HepG2 (cell line): ENCODE data around the gene DLX5. TPM values are rescaled to one million over a fixed set of nuclear protein-coding genes. Genes with fewer than 3 reads are reported as not detected.
A peak's percentile ranks its signal among the peaks of the same experiment; 100 is the strongest.

ENCODE experiments used
- ATF7-NPFF ChIP-seq: sonication (generic); formaldehyde crosslinking; IDR thresholded peaks from 2 replicates; pipeline ENCODE4 v1.8.1; 2023; ENCODE audit warnings: mild to moderate bottlenecking, low read depth, missing genetic modification reagents, moderate library complexity
- DMAP1 ChIP-seq: IDR thresholded peaks from 2 replicates; pipeline ENCODE4 v1.6.1; 2016
- DNMT3B ChIP-seq: conservative IDR thresholded peaks from 2 replicates; pipeline ENCODE4 v1.6.1; 2016; ENCODE audit warnings: missing biosample characterization, control low read depth
- DZIP1 ChIP-seq: sonication (generic); formaldehyde crosslinking; IDR thresholded peaks from 2 replicates; pipeline ENCODE4 v1.5.0; 2020; ENCODE audit warnings: mild to moderate bottlenecking, missing genetic modification reagents
- ELK4 ChIP-seq: sonication (generic); formaldehyde crosslinking; IDR thresholded peaks from 2 replicates; pipeline ENCODE4 v1.9.0; 2021; ENCODE audit warnings: missing genetic modification reagents, borderline replicate concordance
- ESRRA ChIP-seq: sonication (generic); formaldehyde crosslinking; IDR thresholded peaks from 2 replicates; pipeline ENCODE4 v1.5.1; 2020; ENCODE audit warnings: mild to moderate bottlenecking, low read depth, missing genetic modification reagents
- HMGA1 ChIP-seq: sonication (generic); formaldehyde crosslinking; conservative IDR thresholded peaks from 2 replicates; pipeline ENCODE4 v1.4.0; 2020; ENCODE audit warnings: missing genetic modification reagents
- HMGXB4 ChIP-seq, 2 experiments: sonication (generic) in 1 of 2; formaldehyde crosslinking in 1 of 2; IDR thresholded peaks; 2 replicates each; pipeline versions ENCODE4 v1.4.0 to v1.6.1; 2018 to 2020; ENCODE audit warnings: missing genetic modification reagents in 2 of 2, borderline replicate concordance in 1 of 2, low read depth in 1 of 2, mild to moderate bottlenecking in 1 of 2, missing biosample characterization in 1 of 2
- MYC ChIP-seq: sonication (generic); formaldehyde crosslinking; IDR thresholded peaks from 2 replicates; pipeline ENCODE4 v1.9.0; 2021; ENCODE audit warnings: missing genetic modification reagents, borderline replicate concordance
- MYPOP ChIP-seq: sonication (generic); formaldehyde crosslinking; IDR thresholded peaks from 2 replicates; pipeline ENCODE4 v1.8.1; 2023; ENCODE audit warnings: mild to moderate bottlenecking, moderate library complexity, missing genetic modification reagents
- NFKB2 ChIP-seq: sonication (generic); formaldehyde crosslinking; IDR thresholded peaks from 2 replicates; pipeline ENCODE4 v1.4.0; 2020; ENCODE audit warnings: missing genetic modification reagents, borderline replicate concordance
- PHF20 ChIP-seq: sonication (generic); formaldehyde crosslinking; IDR thresholded peaks from 2 replicates; pipeline ENCODE4 v1.5.0; 2020; ENCODE audit warnings: mild to moderate bottlenecking, missing genetic modification reagents
- PHF8 ChIP-seq: sonication (generic); formaldehyde crosslinking; IDR thresholded peaks from 2 replicates; pipeline ENCODE4 v1.5.0; 2020; ENCODE audit warnings: missing genetic modification reagents
- PLSCR1 ChIP-seq: sonication (generic); formaldehyde crosslinking; IDR thresholded peaks from 2 replicates; pipeline ENCODE4 v1.5.0; 2020; ENCODE audit warnings: missing genetic modification reagents, mild to moderate bottlenecking, borderline replicate concordance
- SPEN ChIP-seq: sonication (generic); formaldehyde crosslinking; IDR thresholded peaks from 2 replicates; pipeline ENCODE4 v1.5.1; 2020; ENCODE audit warnings: low read depth, mild to moderate bottlenecking, missing genetic modification reagents
- SRSF1 ChIP-seq: fragments of 200-400 bp; formaldehyde crosslinking; optimal IDR thresholded peaks from 2 replicates; pipeline ENCODE3; 2017; ENCODE audit warnings: mild to moderate bottlenecking, low read depth, low read length, moderate library complexity
- TCF7 ChIP-seq: sonication (generic); IDR thresholded peaks from 2 replicates; pipeline ENCODE4 v1.6.1; 2016; ENCODE audit warnings: antibody characterized with exemption, low read depth
- TGIF2 ChIP-seq: IDR thresholded peaks from 2 replicates; pipeline ENCODE4 v1.6.1; 2016; ENCODE audit warnings: control low read depth, missing compliant biosample characterization
- ZNF160 ChIP-seq: sonication (generic); formaldehyde crosslinking; IDR thresholded peaks from 2 replicates; pipeline ENCODE4 v1.8.0; 2022; ENCODE audit warnings: mild to moderate bottlenecking, inconsistent platforms, missing genetic modification reagents
- ZNF274 ChIP-seq: sonication (generic); formaldehyde crosslinking; IDR thresholded peaks from 2 replicates; pipeline ENCODE4 v1.5.1; 2020; ENCODE audit warnings: mild to moderate bottlenecking, missing genetic modification reagents
- ZNF350 ChIP-seq: sonication (generic); formaldehyde crosslinking; IDR thresholded peaks from 2 replicates; pipeline ENCODE4 v1.4.0; 2020; ENCODE audit warnings: mild to moderate bottlenecking, low read depth, missing genetic modification reagents, borderline replicate concordance
- polyA plus RNA-seq, 8 experiments: library from polyadenylated mRNA; depleted of rRNA in 3 of 8; stranded (reverse) in 7 of 8; unstranded in 1 of 8; fragments of >200 nt; fragmentation: Illumina TruSeq in 4 of 8; extraction: Trizol in 4 of 8; gene quantifications; 2 replicates each; pipeline versions ENCODE4 v1.2.1 to v1.2.3, GENCODE V29; 2011 to 2016; ENCODE audit warnings: low read depth in 4 of 8, missing spikeins in 1 of 8, mixed read lengths in 1 of 8; ENCODE audit not compliant: insufficient read depth in 1 of 8
- total RNA-seq, 5 experiments: library from RNA; depleted of rRNA; stranded (reverse); fragments of >200 nt; fragmentation: Illumina TruSeq; extraction: Trizol; gene quantifications; 2 replicates each; pipeline ENCODE4 v1.2.3, GENCODE V29; 2016; ENCODE audit warnings: low read depth in 1 of 5

Gene DLX5
- total and polyA plus RNA-seq, 2 of the 13 experiments (the other 11 are each of a cell fraction or from before 2014, with no cell fraction given) = not detected

- TF ChIP-seq DNMT3B (CRISPR knock-in tag) (0 out of 2 replicates have a peak, but pooled peaks have one; percentile 55), PHF8 (peak; percentile 86), ZNF160 (no peak), SRSF1 (no peak), ZNF350 (CRISPR knock-in tag) (peak; percentile 72), SPEN (CRISPR knock-in tag) (peak; percentile 54; the same call in 1 of the 2 replicates), ELK4 (CRISPR knock-in tag) (no peak), HMGXB4 (CRISPR knock-in tag; IDR thresholded peaks at IDR 0.05; ENCODE audit: borderline replicate concordance in 1 of 2, low read depth in 1 of 2) (peak; percentile 85 to 94), ESRRA (CRISPR knock-in tag) (peak; percentile 54; the same call in 1 of the 2 replicates), MYC (peak; percentile 63; the same call in 1 of the 2 replicates), HMGA1 (CRISPR knock-in tag) (no peak), PLSCR1 (CRISPR knock-in tag) (no peak), NFKB2 (peak; percentile 63; the same call in 1 of the 2 replicates), ATF7-NPFF (CRISPR knock-in tag) (peak; percentile 50; the same call in 1 of the 2 replicates), PHF20 (no peak; the same call in 1 of the 2 replicates), DZIP1 (CRISPR knock-in tag) (no peak), TGIF2 (0 out of 2 replicates have a peak, but pooled peaks have one; percentile 36), ZNF274 (no peak), MYPOP (peak; percentile 34; the same call in 1 of the 2 replicates), DMAP1 (CRISPR knock-in tag) (peak; percentile 54), TCF7 (peak; percentile 79)
Measured at GRCh38 chr7:97016381-97017191, 8.0 kb downstream of the DLX5 start (continued).
